Measurements from ENCODE around the gene ATG4B. TPM values are rescaled to one million over a fixed set of nuclear protein-coding genes. Genes with fewer than 3 reads are reported as not detected.

The ATG4B gene
- total RNA-seq, 4 donors from 2014 or later, result 40.4 to 67.1 (median 50.3) TPM

- DNase-seq (ENCODE audit: low spot score) (no peak), ATAC-seq (ENCODE audit: low FRiP score) (no peak)
- TF ChIP-seq, protein P1, sequence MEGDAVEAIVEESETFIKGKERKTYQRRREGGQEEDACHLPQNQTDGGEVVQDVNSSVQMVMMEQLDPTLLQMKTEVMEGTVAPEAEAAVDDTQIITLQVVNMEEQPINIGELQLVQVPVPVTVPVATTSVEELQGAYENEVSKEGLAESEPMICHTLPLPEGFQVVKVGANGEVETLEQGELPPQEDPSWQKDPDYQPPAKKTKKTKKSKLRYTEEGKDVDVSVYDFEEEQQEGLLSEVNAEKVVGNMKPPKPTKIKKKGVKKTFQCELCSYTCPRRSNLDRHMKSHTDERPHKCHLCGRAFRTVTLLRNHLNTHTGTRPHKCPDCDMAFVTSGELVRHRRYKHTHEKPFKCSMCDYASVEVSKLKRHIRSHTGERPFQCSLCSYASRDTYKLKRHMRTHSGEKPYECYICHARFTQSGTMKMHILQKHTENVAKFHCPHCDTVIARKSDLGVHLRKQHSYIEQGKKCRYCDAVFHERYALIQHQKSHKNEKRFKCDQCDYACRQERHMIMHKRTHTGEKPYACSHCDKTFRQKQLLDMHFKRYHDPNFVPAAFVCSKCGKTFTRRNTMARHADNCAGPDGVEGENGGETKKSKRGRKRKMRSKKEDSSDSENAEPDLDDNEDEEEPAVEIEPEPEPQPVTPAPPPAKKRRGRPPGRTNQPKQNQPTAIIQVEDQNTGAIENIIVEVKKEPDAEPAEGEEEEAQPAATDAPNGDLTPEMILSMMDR (IDR thresholded peaks at IDR 0.05), result no peak
Measured at GRCh38 chr2:241668839-241669238, 31.3 kb downstream of the ATG4B start.

- TF ChIP-seq, protein P1 (IDR thresholded peaks at IDR 0.05), result no peak
- DNase-seq (ENCODE audit: low spot score), result no peak
- no peak for ATAC-seq (ENCODE audit: low FRiP score)
Measured at GRCh38 chr2:241670333-241671110, 33.0 kb downstream of the ATG4B start.

DNA sequence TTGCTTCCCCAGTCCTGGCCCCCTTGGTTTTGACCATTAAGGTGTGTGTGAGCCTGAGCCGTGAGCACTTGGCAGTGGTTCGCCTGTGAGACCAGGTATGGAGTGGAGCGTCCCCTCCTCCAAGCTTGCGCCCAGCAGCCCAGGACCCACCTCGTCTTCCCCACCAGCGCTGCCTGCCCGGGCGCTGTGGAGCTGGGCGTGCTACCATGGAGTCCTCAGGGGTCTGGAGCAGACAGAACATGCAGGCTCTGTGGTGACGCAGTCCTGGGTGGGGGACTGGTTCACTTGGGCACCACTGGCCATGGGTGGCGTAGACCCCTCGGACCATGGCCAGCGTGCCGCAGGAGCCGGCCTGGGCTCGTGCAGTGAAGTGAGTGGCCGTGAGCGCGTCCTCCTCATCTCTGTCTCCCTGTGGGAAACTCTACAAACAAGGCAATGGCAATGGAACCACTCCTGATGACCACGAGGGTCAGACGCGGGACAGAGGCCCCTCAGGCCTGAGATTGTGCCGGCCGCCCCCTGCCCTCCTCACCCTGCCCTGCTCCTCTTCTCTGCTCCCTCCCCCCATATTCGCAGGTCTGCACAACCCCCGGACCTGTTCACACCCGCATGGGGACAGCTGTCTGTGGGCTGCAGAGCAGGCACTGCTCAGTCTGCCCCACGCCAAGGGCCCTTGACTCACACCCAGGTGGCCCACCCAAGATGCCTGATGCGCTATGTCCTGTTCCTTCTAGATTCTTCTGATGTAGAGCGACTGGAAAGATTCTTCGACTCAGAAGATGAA lies 34.2 kb downstream of the ATG4B start:
- TF ChIP-seq, protein P1 (IDR thresholded peaks at IDR 0.05), result no peak
- ATAC-seq (ENCODE audit: low FRiP score), result no peak
- no peak for DNase-seq (ENCODE audit: low spot score)

DNA sequence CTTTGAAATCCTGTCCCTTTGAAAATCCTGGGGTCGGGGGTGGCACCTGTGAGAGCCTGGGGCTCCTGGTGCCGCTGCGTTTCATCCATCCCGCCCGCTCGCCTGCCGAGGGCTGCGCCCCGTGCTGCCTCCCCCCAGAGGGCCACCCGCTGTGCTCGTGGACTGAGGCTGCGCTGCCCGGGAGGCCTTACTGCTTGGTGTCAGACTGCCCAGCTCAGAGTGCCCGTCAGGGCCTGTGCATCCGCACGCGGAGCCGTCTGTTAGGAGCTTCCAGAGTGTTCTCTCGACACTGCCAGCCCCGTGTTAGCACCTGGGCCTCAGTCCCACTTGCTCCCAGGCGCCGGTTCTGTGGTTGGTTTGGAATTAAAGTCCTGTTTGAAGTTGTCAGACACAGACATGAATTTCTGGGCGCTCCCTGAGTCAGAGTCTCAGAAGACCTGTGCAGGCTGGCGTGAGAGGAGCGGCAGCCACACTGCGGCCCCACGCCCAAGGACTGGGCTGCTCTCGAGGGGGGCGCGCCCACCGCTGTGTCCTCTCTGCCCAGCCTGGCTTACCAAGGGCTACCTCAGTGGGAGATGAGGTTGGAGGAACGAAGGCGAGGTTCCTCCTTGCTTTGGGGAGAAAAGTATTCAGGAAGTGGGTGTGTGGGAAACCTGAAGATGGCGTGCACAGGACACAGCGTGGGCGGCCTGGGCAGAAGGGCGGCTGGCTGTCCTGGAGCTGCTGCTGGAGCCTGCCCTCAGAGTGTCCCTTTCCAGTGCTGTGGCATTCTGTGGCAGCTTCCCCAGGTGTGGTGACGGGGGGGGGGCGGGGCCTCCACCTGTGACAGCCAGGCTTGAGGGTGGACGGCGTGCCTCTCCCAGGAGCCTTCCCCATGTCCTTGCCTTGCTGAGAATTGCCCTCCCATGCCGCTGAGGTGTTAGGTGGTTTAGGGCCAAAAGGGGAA lies 35.0 kb downstream of the ATG4B start:
- TF ChIP-seq, protein P1 (IDR thresholded peaks at IDR 0.05), result no peak
- DNase-seq (ENCODE audit: low spot score) (no peak), ATAC-seq (ENCODE audit: low FRiP score) (no peak)

- no peak for ATAC-seq (ENCODE audit: low FRiP score)
- DNase-seq (ENCODE audit: low spot score), result no peak
- TF ChIP-seq, protein P1 (IDR thresholded peaks at IDR 0.05), result no peak
Measured at GRCh38 chr2:241673189-241673663, 35.7 kb downstream of the ATG4B start.

Measured in omental fat pad (tissue), 4 donors.